Fibroblast of lung (primary cell): ENCODE data around the gene VEPH1.

Source experiments
- EZH2 ChIP-seq: IDR thresholded peaks from 2 replicates; pipeline ENCODE4 v1.5.1; 2012; ENCODE audit warnings: low read length, control low read depth, mild to moderate bottlenecking; ENCODE audit errors: missing control alignments
- TF ChIP-seq, protein P1 (sequence below), 2 donors: IDR thresholded peaks in 1 of 2; conservative IDR thresholded peaks in 1 of 2; 1 replicate in 1 of 2; 2 replicates in 1 of 2; pipeline ENCODE4 v1.5.1; 2011 to 2012; ENCODE audit warnings: low read length in 2 of 2, control low read depth in 1 of 2, inconsistent platforms in 1 of 2, low read depth in 1 of 2, mild to moderate bottlenecking in 1 of 2

DNA sequence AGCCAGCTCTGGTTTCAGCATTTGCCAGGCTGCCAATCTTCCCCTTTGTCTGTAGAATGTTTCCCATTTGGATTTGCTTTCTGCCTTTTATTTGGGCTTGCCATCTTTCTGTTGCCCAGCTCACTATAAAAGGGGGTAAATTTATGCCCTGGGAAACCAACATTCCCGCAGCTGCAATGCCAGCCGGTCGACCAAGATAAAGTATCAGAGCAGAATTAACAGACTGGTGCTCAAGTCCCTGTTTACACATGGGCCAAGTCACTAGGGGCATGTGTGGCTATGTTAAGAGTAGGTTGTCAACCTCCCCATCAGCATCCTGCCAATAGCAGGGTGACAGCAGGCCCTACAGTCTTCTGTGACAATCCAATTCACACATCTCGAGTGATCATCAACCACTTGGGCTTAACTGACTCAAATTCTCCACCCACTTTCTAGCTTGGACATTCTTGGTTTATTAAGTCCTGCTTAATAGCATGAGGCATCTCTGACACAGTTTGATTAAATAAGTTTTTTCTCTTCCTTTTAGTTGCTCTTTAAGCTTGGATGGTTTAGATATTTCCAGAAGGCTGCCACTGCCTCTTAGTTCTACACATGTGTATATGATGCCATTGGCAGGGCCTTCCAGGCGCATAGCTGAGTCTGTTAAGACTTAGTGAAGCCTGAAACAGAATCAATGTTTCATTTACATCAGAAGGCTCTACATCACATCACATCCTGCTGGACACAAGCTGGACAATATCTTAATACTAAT, 24.1 kb upstream of the VEPH1 start:
- TF ChIP-seq, protein P1, sequence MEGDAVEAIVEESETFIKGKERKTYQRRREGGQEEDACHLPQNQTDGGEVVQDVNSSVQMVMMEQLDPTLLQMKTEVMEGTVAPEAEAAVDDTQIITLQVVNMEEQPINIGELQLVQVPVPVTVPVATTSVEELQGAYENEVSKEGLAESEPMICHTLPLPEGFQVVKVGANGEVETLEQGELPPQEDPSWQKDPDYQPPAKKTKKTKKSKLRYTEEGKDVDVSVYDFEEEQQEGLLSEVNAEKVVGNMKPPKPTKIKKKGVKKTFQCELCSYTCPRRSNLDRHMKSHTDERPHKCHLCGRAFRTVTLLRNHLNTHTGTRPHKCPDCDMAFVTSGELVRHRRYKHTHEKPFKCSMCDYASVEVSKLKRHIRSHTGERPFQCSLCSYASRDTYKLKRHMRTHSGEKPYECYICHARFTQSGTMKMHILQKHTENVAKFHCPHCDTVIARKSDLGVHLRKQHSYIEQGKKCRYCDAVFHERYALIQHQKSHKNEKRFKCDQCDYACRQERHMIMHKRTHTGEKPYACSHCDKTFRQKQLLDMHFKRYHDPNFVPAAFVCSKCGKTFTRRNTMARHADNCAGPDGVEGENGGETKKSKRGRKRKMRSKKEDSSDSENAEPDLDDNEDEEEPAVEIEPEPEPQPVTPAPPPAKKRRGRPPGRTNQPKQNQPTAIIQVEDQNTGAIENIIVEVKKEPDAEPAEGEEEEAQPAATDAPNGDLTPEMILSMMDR (conservative IDR thresholded peaks at IDR 0.05 in 1 of 2, IDR thresholded peaks at IDR 0.05 in 1 of 2; ENCODE audit: low read depth in 1 of 2, low read length in 2 of 2), result no peak
- TF ChIP-seq EZH2, result no peak
